AG04449 (cell line): ENCODE results near the gene PLEKHA6.

ENCODE experiments used
- CTCF ChIA-PET: fragments of 350-600 bp; formaldehyde crosslinking; extraction: SDS; loops from one replicate; lab custom pipeline; 2021; ENCODE audit warnings: antibody characterized with exemption; lab: Yijun Ruan, JAX
- POLR2A ChIA-PET: fragments of 400-600, 350-600 bp; formaldehyde crosslinking; extraction: SDS; loops from one replicate; lab custom pipeline; 2020; ENCODE audit warnings: antibody characterized with exemption, inconsistent platforms; lab: Yijun Ruan, JAX
- DNase-seq: peaks from one replicate; pipeline ENCODE4 v3.0.0-alpha.2; 2010; ENCODE audit warnings: low read depth, low spot score
- H3K4me3 ChIP-seq: 2 replicates; pipeline ENCODE4 v1.5.1; 2011; ENCODE audit warnings: low read depth, mild to moderate bottlenecking, control low read depth, low read length
- TF ChIP-seq, protein P1 (sequence below): IDR thresholded peaks from one replicate; pipeline ENCODE4 v1.5.1; 2011; ENCODE audit warnings: mild to moderate bottlenecking, moderate library complexity, low read length, control low read depth, inconsistent platforms; ENCODE audit not compliant: insufficient read depth; ENCODE audit errors: missing control alignments

PLEKHA6 gene

DNA sequence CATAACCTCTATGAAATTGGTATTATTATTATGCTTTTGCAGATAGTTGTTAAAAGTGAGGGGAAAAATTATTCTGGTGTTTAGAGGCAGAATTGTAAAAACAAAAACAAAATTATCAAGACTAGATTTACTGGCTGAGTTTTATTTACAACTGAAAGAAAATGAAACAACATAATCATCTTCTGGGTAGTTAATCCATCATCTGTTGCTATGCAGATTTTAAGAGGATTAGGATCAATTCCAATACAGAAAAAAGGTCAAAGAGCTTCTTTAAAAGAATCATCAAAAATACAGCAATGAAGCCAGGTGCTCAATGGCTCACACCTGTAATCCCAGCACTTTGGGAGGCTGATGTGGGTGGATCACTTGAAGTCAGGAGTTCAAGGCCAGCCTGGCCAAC lies 154.2 kb downstream of the PLEKHA6 start:
- DNase-seq, result no peak
- POLR2A ChIA-PET, result no interaction called here
- TF ChIP-seq, protein P1, sequence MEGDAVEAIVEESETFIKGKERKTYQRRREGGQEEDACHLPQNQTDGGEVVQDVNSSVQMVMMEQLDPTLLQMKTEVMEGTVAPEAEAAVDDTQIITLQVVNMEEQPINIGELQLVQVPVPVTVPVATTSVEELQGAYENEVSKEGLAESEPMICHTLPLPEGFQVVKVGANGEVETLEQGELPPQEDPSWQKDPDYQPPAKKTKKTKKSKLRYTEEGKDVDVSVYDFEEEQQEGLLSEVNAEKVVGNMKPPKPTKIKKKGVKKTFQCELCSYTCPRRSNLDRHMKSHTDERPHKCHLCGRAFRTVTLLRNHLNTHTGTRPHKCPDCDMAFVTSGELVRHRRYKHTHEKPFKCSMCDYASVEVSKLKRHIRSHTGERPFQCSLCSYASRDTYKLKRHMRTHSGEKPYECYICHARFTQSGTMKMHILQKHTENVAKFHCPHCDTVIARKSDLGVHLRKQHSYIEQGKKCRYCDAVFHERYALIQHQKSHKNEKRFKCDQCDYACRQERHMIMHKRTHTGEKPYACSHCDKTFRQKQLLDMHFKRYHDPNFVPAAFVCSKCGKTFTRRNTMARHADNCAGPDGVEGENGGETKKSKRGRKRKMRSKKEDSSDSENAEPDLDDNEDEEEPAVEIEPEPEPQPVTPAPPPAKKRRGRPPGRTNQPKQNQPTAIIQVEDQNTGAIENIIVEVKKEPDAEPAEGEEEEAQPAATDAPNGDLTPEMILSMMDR, result no peak
- CTCF ChIA-PET, result interaction anchor here (0.8 to 12.7 kb wide), 35 partner anchors 7 to 602 kb away, joined by 3 to 548 read pairs (median 18); partner anchors contain the start of genes ETNK2, GOLT1A, KISS1 and PLEKHA6
- no peak overlapping the region for H3K4me3 ChIP-seq

DNA sequence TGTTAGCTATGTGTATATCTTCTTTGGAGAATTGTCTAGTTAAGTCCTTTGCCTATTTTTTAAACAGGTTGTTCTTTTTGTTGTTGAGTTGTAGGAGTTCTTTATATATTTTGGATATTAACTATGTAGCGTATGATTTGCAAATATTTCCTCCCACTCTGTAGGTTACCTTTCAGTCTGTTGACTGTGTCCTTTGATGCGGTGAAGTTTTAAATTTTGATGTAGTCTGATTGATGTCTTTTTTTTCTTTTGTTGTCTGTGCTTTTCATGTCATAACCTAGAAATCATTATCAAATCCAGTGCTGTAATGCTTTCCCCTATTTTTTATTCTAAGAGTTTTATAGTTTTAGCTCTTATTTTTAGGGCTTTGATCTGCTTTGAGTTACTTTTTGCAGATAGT lies 154.8 kb downstream of the PLEKHA6 start:
- H3K4me3 ChIP-seq, result no peak overlapping the region
- DNase-seq, result no peak
- ChIA-PET CTCF (interaction anchor here (0.8 to 12.7 kb wide), 21 partner anchors 9 to 346 kb away, joined by 3 to 548 read pairs (median 24); partner anchors contain the start of genes GOLT1A, KISS1, PLEKHA6 and REN), POLR2A (no interaction called here)
- TF ChIP-seq, protein P1, result no peak

DNA sequence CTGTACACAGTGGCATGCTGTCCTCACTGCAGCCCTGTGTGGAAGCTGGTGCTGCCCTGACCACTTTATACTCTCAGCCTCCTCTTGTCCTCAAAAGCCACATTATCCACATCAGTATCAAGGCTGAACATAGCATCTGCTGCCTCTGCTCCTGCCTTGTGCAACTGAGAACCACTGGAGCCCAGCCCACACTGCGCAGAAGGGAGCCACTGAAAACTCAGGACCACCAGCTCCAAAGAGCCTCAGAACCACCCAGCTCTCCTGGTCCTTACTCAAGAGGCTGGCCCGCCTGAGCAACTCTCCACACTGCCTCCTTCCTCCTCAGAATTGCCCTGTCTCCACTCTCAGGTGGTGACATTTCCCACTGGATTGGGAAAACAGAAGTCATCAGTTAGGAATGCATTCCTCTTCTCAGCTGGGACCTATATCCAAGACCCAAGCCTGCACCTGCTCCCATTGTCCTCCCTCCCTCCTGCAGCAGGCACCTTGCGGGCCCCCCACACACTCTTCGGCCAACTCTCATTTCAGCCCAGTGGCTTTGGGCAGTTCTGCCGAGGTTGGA lies 156.4 kb downstream of the PLEKHA6 start:
- no peak for DNase-seq
- TF ChIP-seq, protein P1, result no peak
- POLR2A ChIA-PET, result no interaction called here
- no peak overlapping the region for H3K4me3 ChIP-seq
- CTCF ChIA-PET, result interaction anchor here (4.1 to 12.7 kb wide), 3 partner anchors 12 to 159 kb away, joined by 28 to 548 read pairs (median 124); partner anchors contain the start of genes GOLT1A, PLEKHA6 and REN

DNA sequence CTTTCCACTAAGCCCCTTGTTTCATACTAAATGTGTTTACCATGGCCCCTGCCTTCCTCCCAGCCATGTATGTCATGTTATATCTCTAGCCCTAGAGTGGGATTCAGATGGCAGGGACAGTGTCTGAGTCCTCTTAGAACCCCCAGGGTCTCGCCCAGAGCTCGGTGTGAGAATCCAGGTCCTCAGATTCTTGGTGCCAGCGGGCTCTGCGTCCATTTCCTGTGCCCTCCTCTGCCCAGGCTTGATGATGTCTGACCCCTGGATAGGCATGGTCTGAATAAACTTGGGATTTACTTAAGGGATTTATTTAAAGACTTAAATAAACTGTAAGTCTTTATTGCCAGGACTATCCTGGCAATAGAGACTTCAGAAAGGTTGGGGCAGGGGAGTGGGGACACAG lies 157.2 kb downstream of the PLEKHA6 start:
- POLR2A ChIA-PET, result no interaction called here
- H3K4me3 ChIP-seq, result no peak overlapping the region
- CTCF ChIA-PET, result interaction anchor here (4.1 to 12.7 kb wide), 3 partner anchors 13 to 160 kb away, joined by 28 to 548 read pairs (median 124); partner anchors contain the start of genes GOLT1A, PLEKHA6 and REN
- DNase-seq, result no peak
- TF ChIP-seq, protein P1, result no peak

DNA sequence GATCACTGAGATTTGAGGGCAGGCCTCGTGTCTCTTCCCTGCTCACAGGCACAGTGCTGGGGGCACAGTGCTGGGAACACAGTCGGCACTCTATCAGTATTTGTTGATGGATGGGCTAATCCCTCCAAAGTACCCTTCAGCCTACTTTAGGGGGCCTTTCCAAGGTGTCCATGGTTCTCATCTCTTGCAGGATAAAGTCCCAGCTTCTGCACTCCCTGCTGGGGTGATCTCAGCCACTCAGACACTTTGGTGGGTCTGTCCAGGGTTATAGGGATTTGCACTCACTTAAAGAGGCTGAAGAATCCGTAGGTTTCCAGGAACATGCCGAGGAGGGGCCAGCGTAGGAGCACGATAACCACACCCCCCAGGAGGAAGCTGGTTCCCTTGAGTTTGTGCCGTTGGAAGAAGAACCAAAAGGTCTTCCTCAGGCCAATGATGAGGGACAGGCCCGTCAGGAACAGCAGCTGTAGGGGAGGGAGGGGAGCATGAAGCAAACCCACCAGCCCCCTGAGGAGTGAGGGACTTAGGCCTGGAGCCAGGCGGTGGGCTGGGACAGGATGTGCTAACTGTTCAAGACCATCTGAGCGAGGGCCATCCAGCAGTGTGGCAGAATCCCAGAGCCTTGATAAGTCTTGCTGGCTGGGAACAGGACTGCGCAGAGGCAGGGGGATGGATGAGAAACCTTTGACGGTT lies 158.2 kb downstream of the PLEKHA6 start:
- ChIA-PET POLR2A (no interaction called here), CTCF (interaction anchor here (1.6 to 12.7 kb wide), 4 partner anchors 8 to 162 kb away, joined by 5 to 548 read pairs (median 17); partner anchors contain the start of genes GOLT1A and REN)
- no peak overlapping the region for H3K4me3 ChIP-seq
- TF ChIP-seq, protein P1, result no peak
- DNase-seq, result no peak

DNA sequence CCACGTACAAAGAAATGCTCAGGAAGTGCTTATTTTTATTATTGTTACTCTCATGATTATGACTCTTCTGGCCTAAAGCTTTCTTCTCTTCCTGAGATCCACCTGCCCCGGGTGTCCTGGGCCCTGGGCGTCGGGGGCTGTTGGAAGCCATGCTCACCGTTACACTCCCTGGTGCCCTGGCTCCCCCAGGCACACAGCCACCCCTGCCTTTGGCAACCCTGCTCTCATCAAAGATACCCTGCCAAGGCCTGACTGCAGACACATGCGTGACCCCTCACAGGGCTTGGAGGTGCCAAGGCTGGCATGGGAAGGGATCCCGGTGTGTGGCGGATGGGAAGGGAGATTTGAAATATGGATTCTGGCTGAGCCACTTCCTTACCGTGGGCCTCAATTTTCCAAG lies 160.2 kb downstream of the PLEKHA6 start:
- H3K4me3 ChIP-seq, result no peak overlapping the region
- CTCF ChIA-PET, result interaction anchor here (1.3 to 12.7 kb wide), 8 partner anchors 7 to 164 kb away, joined by 3 to 548 read pairs (median 11); partner anchors contain the start of genes GOLT1A and REN
- POLR2A ChIA-PET, result no interaction called here
- TF ChIP-seq, protein P1, result no peak
- DNase-seq, result no peak
